Measurements from ENCODE around the gene ENTR1. TPM values are rescaled to one million over a fixed set of nuclear protein-coding genes. Genes with fewer than 3 reads are reported as not detected.

Gene ENTR1
- total and polyA plus RNA-seq, 2 of the 13 experiments (the other 11 are each of a cell fraction or from before 2014, with no cell fraction given) = 70.1 to 76.4 TPM

GRCh38 chr9:136354592-136355085 lies 55.8 kb downstream of the ENTR1 start (continued):
- TF ChIP-seq PCBP2 (optimal IDR thresholded peaks at IDR 0.05; ENCODE audit: low read depth, low read length, poor library complexity, severe bottlenecking) (no peak), MED1 (CRISPR knock-in tag; IDR thresholded peaks at IDR 0.05) (no peak), ZNF441 (CRISPR knock-in tag; IDR thresholded peaks at IDR 0.05; ENCODE audit: borderline replicate concordance) (no peak), IRX3 (CRISPR knock-in tag; IDR thresholded peaks at IDR 0.05; ENCODE audit: borderline replicate concordance, low read depth) (no peak), ISL2 (CRISPR knock-in tag; IDR thresholded peaks at IDR 0.05) (no peak), ZNF329 (CRISPR knock-in tag; IDR thresholded peaks at IDR 0.05; ENCODE audit: low read depth) (no peak), ZNF225 (CRISPR knock-in tag; IDR thresholded peaks at IDR 0.05) (no peak), MBD4 (IDR thresholded peaks at IDR 0.05; ENCODE audit: borderline replicate concordance, low read length) (no peak), RXRA (CRISPR knock-in tag; IDR thresholded peaks at IDR 0.05) (peak; percentile 59; the same call in 1 of the 2 replicates), ZNF510 (CRISPR knock-in tag; IDR thresholded peaks at IDR 0.05; ENCODE audit: low read depth) (no peak), ZNF264 (CRISPR knock-in tag; IDR thresholded peaks at IDR 0.05) (no peak), PAX8 (CRISPR knock-in tag; IDR thresholded peaks at IDR 0.05; ENCODE audit: borderline replicate concordance) (no peak), STAT5B (CRISPR knock-in tag; IDR thresholded peaks at IDR 0.05) (no peak), AGO1 (IDR thresholded peaks at IDR 0.05; ENCODE audit: low read depth, low read length, poor library complexity, severe bottlenecking) (peak; percentile 45), ZSCAN5A (CRISPR knock-in tag; IDR thresholded peaks at IDR 0.05; ENCODE audit: borderline replicate concordance) (no peak), THYN1 (CRISPR knock-in tag; IDR thresholded peaks at IDR 0.05; ENCODE audit: borderline replicate concordance, low read depth) (no peak), XBP1 (CRISPR knock-in tag; IDR thresholded peaks at IDR 0.05) (no peak), ZSCAN29 (CRISPR knock-in tag; conservative IDR thresholded peaks at IDR 0.05) (no peak), ZNF558 (CRISPR knock-in tag; IDR thresholded peaks at IDR 0.05; ENCODE audit: borderline replicate concordance) (0 out of 2 replicates have a peak, but pooled peaks have one; percentile 48), ZNF30 (CRISPR knock-in tag; IDR thresholded peaks at IDR 0.05) (no peak), ZNF33A (CRISPR knock-in tag; IDR thresholded peaks at IDR 0.05; ENCODE audit: borderline replicate concordance) (no peak), PBX2 (CRISPR knock-in tag; IDR thresholded peaks at IDR 0.05) (0 out of 2 replicates have a peak, but pooled peaks have one; percentile 35), ZBTB42 (CRISPR knock-in tag; IDR thresholded peaks at IDR 0.05) (no peak), ZNF468 (CRISPR knock-in tag; IDR thresholded peaks at IDR 0.05) (no peak)
- TF ChIP-seq, protein P1, sequence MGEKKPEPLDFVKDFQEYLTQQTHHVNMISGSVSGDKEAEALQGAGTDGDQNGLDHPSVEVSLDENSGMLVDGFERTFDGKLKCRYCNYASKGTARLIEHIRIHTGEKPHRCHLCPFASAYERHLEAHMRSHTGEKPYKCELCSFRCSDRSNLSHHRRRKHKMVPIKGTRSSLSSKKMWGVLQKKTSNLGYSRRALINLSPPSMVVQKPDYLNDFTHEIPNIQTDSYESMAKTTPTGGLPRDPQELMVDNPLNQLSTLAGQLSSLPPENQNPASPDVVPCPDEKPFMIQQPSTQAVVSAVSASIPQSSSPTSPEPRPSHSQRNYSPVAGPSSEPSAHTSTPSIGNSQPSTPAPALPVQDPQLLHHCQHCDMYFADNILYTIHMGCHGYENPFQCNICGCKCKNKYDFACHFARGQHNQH (CRISPR knock-in tag; IDR thresholded peaks at IDR 0.05) = no peak
- TF ChIP-seq, protein P2, sequence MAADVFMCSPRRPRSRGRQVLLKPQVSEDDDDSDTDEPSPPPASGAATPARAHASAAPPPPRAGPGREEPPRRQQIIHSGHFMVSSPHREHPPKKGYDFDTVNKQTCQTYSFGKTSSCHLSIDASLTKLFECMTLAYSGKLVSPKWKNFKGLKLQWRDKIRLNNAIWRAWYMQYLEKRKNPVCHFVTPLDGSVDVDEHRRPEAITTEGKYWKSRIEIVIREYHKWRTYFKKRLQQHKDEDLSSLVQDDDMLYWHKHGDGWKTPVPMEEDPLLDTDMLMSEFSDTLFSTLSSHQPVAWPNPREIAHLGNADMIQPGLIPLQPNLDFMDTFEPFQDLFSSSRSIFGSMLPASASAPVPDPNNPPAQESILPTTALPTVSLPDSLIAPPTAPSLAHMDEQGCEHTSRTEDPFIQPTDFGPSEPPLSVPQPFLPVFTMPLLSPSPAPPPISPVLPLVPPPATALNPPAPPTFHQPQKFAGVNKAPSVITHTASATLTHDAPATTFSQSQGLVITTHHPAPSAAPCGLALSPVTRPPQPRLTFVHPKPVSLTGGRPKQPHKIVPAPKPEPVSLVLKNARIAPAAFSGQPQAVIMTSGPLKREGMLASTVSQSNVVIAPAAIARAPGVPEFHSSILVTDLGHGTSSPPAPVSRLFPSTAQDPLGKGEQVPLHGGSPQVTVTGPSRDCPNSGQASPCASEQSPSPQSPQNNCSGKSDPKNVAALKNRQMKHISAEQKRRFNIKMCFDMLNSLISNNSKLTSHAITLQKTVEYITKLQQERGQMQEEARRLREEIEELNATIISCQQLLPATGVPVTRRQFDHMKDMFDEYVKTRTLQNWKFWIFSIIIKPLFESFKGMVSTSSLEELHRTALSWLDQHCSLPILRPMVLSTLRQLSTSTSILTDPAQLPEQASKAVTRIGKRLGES (CRISPR knock-in tag; IDR thresholded peaks at IDR 0.05; ENCODE audit: borderline replicate concordance) = no peak

Measured in HepG2 (cell line).